GM23248 (cell line): ENCODE data around the gene TRAPPC2. TPM values are rescaled to one million over a fixed set of nuclear protein-coding genes. Genes with fewer than 3 reads are reported as not detected.

Experiments
- DNase-seq: peaks from one replicate; pipeline ENCODE4 v3.0.0-alpha.2; 2015
- H2AFZ ChIP-seq: fragments of 200-600 bp; sonication (generic); 2 replicates; pipeline ENCODE4 v1.6.1; 2016; ENCODE audit warnings: antibody characterized with exemption
- H3F3A ChIP-seq: fragments of 200-600 bp; sonication (generic); 2 replicates; pipeline ENCODE4 v1.6.1; 2016; ENCODE audit warnings: mild to moderate bottlenecking, antibody characterized with exemption, mixed run types; ENCODE audit not compliant: insufficient read depth
- H3K27ac ChIP-seq: fragments of 200-600 bp; sonication (generic); 2 replicates; pipeline ENCODE4 v1.5.1; 2016; ENCODE audit warnings: mild to moderate bottlenecking
- H3K27me3 ChIP-seq: fragments of 200-600 bp; sonication (generic); replicated peaks from 2 replicates; pipeline ENCODE4 v1.6.1; 2016; ENCODE audit warnings: mild to moderate bottlenecking; ENCODE audit not compliant: insufficient read depth
- H3K36me3 ChIP-seq: fragments of 200-600 bp; sonication (generic); 2 replicates; pipeline ENCODE4 v1.6.1; 2016; ENCODE audit warnings: low read depth, mild to moderate bottlenecking
- H3K4me1 ChIP-seq: fragments of 200-600 bp; sonication (generic); 2 replicates; pipeline ENCODE4 v1.6.1; 2016; ENCODE audit warnings: mild to moderate bottlenecking; ENCODE audit not compliant: insufficient read depth
- H3K4me2 ChIP-seq: fragments of 200-600 bp; sonication (generic); one replicate; pipeline ENCODE4 v1.6.1; 2016; ENCODE audit warnings: mild to moderate bottlenecking; ENCODE audit not compliant: unreplicated experiment
- H3K4me3 ChIP-seq: fragments of 200-600 bp; sonication (generic); 2 replicates; pipeline ENCODE4 v1.5.1; 2016; ENCODE audit warnings: mild to moderate bottlenecking
- H3K79me2 ChIP-seq: fragments of 200-600 bp; sonication (generic); 2 replicates; pipeline ENCODE4 v1.6.1; 2016; ENCODE audit warnings: mild to moderate bottlenecking; ENCODE audit not compliant: insufficient read depth
- H3K9ac ChIP-seq: fragments of 200-600 bp; sonication (generic); 2 replicates; pipeline ENCODE4 v1.6.1; 2016; ENCODE audit warnings: mild to moderate bottlenecking
- H3K9me2 ChIP-seq: fragments of 200-600 bp; sonication (generic); 2 replicates; pipeline ENCODE4 v1.6.1; 2016; ENCODE audit warnings: mixed run types, mild to moderate bottlenecking, moderate library complexity; ENCODE audit not compliant: insufficient read depth
- H3K9me3 ChIP-seq: fragments of 200-600 bp; sonication (generic); one replicate; pipeline ENCODE4 v1.6.1; 2017; ENCODE audit warnings: low read depth
- H4K20me1 ChIP-seq: fragments of 200-600 bp; sonication (generic); 2 replicates; pipeline ENCODE4 v1.6.0; 2016; ENCODE audit not compliant: insufficient read depth
- EZH2 ChIP-seq: fragments of 200-600 bp; sonication (generic); IDR thresholded peaks from 2 replicates; pipeline ENCODE4 v1.6.1; 2018; ENCODE audit warnings: antibody characterized with exemption, mild to moderate bottlenecking; ENCODE audit not compliant: insufficient read depth, poor library complexity, severe bottlenecking
- EZH2phosphoT487 ChIP-seq: fragments of 200-600 bp; sonication (generic); IDR thresholded peaks from 2 replicates; pipeline ENCODE4 v1.6.1; 2018; ENCODE audit warnings: antibody characterized with exemption, moderate library complexity, mild to moderate bottlenecking, low read depth; ENCODE audit not compliant: insufficient read depth
- WGBS, 2 experiments: methylation state at CpG; one replicate each; pipeline ENCODE4 v1.1.6; 2015 to 2017; ENCODE audit warnings: low lambda C conversion rate in 2 of 2, low coverage in 1 of 2; ENCODE audit errors: missing lambda C conversion rate in 2 of 2; 5-methylcytosine and 5-hydroxymethylcytosine counted together
- in situ Hi-C: fragments of 300-500 bp; cut with MboI; formaldehyde crosslinking; loops from 2 replicates; pipeline ENCODE4 v1.15.0; 2020
- polyA plus RNA-seq: library from polyadenylated mRNA; unstranded; fragments of >200 nt; fragmentation: Nextera tagmentation; extraction: Ambion mirVana; gene quantifications from 2 replicates; pipeline ENCODE4 v1.2.1, GENCODE V29; 2016
- total RNA-seq: library from RNA; depleted of rRNA; stranded (reverse); fragments of >200 nt; shearing (Covaris generic); gene quantifications from 2 replicates; pipeline ENCODE4 v1.2.3, GENCODE V29; 2014

Gene TRAPPC2
- total and polyA plus RNA-seq, 2 experiments from 2014 or later: 10.4 to 12.0 TPM

DNA sequence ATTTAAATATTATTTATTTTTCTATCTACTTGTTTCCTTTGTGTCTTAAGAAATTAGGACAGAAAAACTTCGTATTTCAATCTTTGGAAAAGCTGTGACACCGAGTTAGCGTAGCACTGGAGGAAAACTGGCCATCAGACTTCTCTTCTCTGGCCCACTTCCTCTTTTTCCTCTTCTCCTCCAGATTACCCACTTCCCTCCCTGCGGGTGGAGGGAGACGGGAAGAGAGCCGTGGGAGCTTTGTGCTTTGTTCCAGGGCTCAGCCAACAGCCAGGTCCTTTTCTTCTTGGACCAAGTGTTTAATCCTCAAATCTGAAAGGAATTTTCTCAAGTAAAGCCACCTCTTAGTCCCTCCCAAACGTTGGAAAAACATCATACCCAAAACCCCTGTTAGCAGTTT lies 29.9 kb upstream of the TRAPPC2 start:
- no peaks in the 10 kb centered on the region for H3K27me3 ChIP-seq
- in situ Hi-C loops: no loop called here
- no peak overlapping the region for H3K9ac ChIP-seq
- H3K4me1 ChIP-seq: no peaks in the 10 kb centered on the region
- no peak for TF ChIP-seq EZH2
- TF ChIP-seq EZH2phosphoT487: no peak
- H3F3A ChIP-seq: no peaks in the 10 kb centered on the region
- H3K27ac ChIP-seq: no peak overlapping the region
- H4K20me1 ChIP-seq: no peaks in the 10 kb centered on the region
- H3K4me2 ChIP-seq: no peak overlapping the region
- H3K4me3 ChIP-seq: no peak overlapping the region
- H2AFZ ChIP-seq: no peak overlapping the region
- H3K79me2 ChIP-seq: no peaks in the 10 kb centered on the region
- no peaks in the 10 kb centered on the region for H3K9me3 ChIP-seq
- peaks cover 7% of the 10 kb centered on the region; the same call in 1 of the 2 replicates for H3K36me3 ChIP-seq
- 59 to 60% methylated on average over 3 to 7 of the region's 7 CpGs for WGBS, 2 experiments
- H3K9me2 ChIP-seq: no peaks in the 10 kb centered on the region
- no peak for DNase-seq

DNA sequence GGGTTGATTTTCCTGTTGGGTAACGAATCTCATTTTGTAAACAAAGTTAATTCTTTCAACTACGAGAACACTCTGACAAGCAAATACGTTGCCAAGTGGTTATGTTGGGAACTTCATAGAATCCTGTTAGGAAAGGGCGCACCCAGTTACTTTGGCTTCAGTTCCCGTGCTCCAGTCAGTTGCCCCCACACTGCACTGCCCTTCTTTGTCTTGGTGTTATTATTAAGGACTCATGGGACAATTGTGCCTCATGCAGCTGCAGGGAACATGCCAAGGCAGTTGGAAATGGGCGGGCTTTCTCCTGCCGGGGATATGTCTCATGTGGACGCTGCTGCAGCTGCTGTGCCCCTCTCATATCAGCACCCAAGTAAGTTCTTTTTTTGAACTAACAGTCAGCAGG lies 29.1 kb upstream of the TRAPPC2 start:
- H3K27ac ChIP-seq: no peak overlapping the region
- H3K9me2 ChIP-seq: no peaks in the 10 kb centered on the region
- no peak overlapping the region for H3K9ac ChIP-seq
- no peaks in the 10 kb centered on the region for H4K20me1 ChIP-seq
- DNase-seq: no peak
- no peaks in the 10 kb centered on the region for H3K79me2 ChIP-seq
- no peaks in the 10 kb centered on the region for H3K4me1 ChIP-seq
- in situ Hi-C loops: no loop called here
- H3K36me3 ChIP-seq: peaks cover 4% of the 10 kb centered on the region; the same call in 1 of the 2 replicates
- TF ChIP-seq EZH2phosphoT487: no peak
- no peaks in the 10 kb centered on the region for H3K27me3 ChIP-seq
- no peak overlapping the region for H2AFZ ChIP-seq
- H3K4me2 ChIP-seq: no peak overlapping the region
- H3F3A ChIP-seq: no peaks in the 10 kb centered on the region
- H3K9me3 ChIP-seq: no peaks in the 10 kb centered on the region
- 44 to 45% methylated on average over 8 of the region's 8 CpGs for WGBS, 2 experiments
- no peak overlapping the region for H3K4me3 ChIP-seq

- in situ Hi-C loops: no loop called here
- no peak overlapping the region for H3K4me3 ChIP-seq
Observed at GRCh38 chrX:13761606-13762414, 27.4 kb upstream of the TRAPPC2 start.

GRCh38 chrX:13760426-13760825 lies 26.0 kb upstream of the TRAPPC2 start:
- in situ Hi-C loops: no loop called here
- H4K20me1 ChIP-seq: no peaks in the 10 kb centered on the region
- no peaks in the 10 kb centered on the region for H3K27me3 ChIP-seq
- H3K36me3 ChIP-seq: 0 out of 2 replicates have a peak, but pooled peaks cover 3% of the 10 kb centered on the region
- H3K9me2 ChIP-seq: no peaks in the 10 kb centered on the region
- no peak overlapping the region for H3K9ac ChIP-seq
- H3K27ac ChIP-seq: no peak overlapping the region
- H3K4me1 ChIP-seq: no peaks in the 10 kb centered on the region
- no peak overlapping the region for H3K4me2 ChIP-seq
- no peak for TF ChIP-seq EZH2
- no peak for TF ChIP-seq EZH2phosphoT487
- H2AFZ ChIP-seq: no peak overlapping the region
- WGBS, 2 experiments: 60 to 71% methylated on average over 8 to 13 of the region's 13 CpGs
- no peaks in the 10 kb centered on the region for H3K9me3 ChIP-seq
- H3F3A ChIP-seq: no peaks in the 10 kb centered on the region
- DNase-seq: no peak
- H3K79me2 ChIP-seq: no peaks in the 10 kb centered on the region
- H3K4me3 ChIP-seq: no peak overlapping the region

More at GRCh38 chrX:13761606-13762414, 27.4 kb upstream of the TRAPPC2 start:
- no peaks in the 10 kb centered on the region for H4K20me1 ChIP-seq
- 80 to 84% methylated on average over 6 to 7 of the region's 7 CpGs for WGBS, 2 experiments
- no peak overlapping the region for H3K27ac ChIP-seq
- H3K4me1 ChIP-seq: no peaks in the 10 kb centered on the region
- H2AFZ ChIP-seq: no peak overlapping the region
- no peak for TF ChIP-seq EZH2
- no peak for TF ChIP-seq EZH2phosphoT487
- no peaks in the 10 kb centered on the region for H3K9me2 ChIP-seq
- H3K79me2 ChIP-seq: no peaks in the 10 kb centered on the region
- no peaks in the 10 kb centered on the region for H3K27me3 ChIP-seq
- H3F3A ChIP-seq: no peaks in the 10 kb centered on the region
- H3K36me3 ChIP-seq: 0 out of 2 replicates have a peak, but pooled peaks cover 3% of the 10 kb centered on the region
- DNase-seq: no peak
- H3K4me2 ChIP-seq: no peak overlapping the region
- no peaks in the 10 kb centered on the region for H3K9me3 ChIP-seq
- H3K9ac ChIP-seq: no peak overlapping the region
